GM19193 (cell line): Measurements from ENCODE around the gene ARID4B.

Experiments used
- POLR2A ChIP-seq: IDR thresholded peaks from 4 replicates; pipeline ENCODE4 v1.6.1; 2011; ENCODE audit not compliant: insufficient read depth, insufficient read length; ENCODE audit errors: extremely low read depth

The ARID4B gene

DNA sequence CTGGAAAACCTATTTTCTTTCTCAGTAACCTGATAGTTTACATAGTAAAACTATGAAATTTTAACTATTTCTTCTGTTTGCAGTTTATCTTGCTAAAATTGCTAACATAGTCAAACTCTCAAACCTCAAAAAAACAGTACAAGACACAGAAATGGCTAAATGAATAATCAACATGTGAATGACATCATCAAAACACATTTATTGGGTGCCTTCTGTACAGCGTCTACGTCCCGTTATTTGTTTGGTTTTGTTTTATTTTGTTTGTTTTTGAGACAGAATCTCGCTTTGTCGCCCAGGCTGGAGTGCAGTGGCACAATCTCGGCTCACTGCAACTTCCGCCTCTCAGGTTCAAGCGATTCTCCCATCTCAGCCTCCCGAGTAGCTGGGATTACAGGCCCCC lies 178.2 kb downstream of the ARID4B start:
- TF ChIP-seq POLR2A: no peak

DNA sequence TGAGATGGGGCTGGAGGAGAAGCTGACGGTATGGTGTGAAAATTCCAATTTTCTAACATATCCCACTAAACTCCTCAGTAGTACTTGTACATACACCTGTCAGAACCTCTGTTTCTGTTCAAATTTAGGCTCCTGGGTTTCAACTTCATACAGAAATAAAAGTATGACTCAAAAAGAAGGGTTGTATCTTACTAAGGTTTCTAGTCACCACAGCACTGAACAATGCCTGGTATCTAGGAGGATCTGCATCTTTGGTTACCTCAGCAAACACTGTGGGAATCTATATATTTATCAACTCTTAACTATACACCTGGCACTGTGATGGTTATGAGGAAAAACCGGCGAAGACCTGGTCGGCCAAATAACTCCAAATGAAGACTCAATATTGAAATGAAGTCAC lies 180.7 kb downstream of the ARID4B start:
- no peak for TF ChIP-seq POLR2A

DNA sequence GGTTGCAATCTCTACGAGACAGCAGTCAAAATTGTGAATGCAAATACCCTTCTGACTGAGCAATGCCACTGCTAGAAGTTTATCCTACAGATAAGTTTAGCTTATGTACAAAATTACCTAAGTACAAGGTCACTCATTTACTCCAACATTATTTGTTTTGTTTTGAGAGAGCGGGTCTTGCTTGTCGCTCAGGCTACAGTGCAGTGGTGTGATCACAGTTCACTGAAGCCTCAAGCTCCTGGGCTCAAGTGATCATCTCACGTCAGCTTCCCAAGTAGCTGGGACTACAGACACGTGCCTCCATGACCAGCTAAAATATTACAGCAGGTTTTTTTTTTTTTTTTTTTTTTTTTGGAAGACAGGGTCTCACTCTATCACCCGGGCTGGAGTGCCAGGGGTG lies 182.3 kb downstream of the ARID4B start:
- TF ChIP-seq POLR2A: no peak

DNA sequence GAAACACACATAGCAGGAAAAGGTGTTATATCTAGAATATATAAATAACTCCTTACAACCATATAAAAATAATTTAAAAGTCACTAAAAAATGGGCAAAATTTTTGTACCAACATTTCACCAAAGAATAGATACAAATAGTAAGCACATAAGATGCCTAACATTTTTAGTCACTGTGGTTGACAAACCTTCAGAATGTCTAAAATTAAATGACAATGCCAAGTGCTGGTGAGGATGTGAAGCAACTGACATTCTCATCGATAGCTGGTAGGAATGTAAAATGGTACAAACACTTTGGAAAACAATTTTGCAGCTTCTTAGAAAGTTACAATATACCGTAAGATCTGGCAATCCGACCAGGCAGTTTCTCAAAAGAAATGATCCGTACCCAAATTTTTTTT lies 185.0 kb downstream of the ARID4B start:
- TF ChIP-seq POLR2A: no peak

DNA sequence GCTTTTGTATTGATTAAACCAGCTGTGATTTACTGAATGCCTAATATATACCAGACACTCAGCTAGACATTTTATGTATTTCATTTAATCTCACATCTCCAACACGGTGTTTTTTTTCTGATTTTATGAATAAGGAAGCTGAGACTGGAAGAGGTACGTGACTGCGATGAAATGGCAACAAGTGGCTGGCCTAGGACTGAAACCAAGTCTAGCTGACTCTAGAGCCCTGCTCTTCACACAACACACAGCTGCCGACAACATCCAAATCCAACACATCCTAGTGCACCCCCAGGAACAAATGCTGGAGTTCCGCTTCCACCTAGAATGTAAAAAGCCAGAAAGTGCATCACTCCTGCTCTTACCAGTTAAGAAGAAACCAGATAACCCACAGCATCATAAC lies 188.7 kb downstream of the ARID4B start:
- TF ChIP-seq POLR2A: no peak

DNA sequence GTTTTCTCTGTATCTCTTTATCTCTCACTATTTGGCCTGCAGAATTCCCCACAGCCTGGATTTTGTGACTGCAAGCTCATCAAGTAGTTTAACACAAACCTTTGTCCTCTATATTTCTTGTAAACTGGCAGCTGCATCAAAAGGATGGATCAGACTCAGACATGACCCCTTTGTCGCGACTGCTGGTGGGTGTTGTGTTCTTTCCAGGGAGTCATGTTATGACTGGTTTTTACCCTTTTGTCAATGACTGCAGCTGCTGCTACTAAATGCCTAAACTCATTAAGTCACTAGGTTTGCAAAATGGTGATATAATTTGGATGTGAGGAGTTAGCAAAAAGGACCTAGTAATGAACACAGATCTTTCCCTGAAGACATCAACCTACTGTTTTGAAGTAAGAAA lies 189.2 kb downstream of the ARID4B start:
- TF ChIP-seq POLR2A: no peak

DNA sequence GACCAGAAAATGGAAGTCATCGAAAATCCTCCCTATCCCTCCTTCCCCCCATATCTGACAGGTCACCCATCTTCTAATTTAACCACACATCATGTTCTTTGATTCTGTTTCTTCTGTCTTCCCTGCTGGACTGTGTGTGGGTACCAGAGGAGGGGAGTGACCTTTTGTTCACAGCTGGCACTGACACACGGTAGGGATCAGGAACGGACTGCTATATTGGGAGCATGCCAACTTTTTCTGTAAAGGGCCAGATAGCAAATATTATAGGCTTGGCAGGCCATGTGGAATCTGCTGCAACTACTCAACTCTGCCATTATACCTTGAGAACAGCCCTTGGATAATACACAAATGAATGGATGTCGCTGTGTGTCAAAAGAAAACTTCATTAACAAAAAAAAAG lies 191.9 kb downstream of the ARID4B start:
- no peak for TF ChIP-seq POLR2A

DNA sequence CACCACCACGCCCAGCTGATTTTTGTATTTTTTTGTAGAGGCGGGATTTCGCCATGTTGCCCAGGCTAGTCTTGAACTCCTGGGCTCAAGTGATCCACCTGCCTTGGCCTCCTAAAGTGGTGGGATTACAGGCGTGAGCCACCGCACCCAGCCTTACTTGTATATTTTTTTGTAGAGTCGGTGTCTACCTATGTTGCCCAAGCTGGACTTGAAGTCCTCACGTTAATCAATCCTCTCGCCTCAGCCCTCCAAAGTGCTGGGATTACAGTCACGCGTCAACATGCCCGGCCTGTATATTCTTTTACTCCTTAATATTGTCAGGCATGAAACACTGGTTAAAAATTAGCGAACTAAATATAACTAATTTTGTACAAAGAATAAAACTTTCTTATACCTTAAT lies 193.8 kb downstream of the ARID4B start:
- TF ChIP-seq POLR2A: no peak

DNA sequence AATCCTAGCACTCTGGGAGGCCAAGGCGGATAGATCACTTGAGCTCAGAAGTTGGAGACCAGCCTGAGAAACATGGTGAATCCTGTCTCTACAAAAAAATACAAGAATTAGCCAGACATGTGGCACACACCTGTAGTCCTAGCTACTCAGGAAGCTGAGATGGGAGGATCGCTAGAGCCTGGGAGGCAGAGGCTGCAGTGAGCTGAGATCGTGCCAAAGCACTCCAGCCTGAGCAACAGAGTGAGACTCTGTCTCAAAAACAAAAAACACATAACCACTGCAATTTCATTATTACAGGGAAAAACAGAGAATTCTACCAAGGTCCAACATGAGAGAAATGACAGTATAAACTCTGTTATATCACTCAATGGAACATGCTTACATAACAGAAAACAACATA lies 194.9 kb downstream of the ARID4B start:
- no peak for TF ChIP-seq POLR2A

DNA sequence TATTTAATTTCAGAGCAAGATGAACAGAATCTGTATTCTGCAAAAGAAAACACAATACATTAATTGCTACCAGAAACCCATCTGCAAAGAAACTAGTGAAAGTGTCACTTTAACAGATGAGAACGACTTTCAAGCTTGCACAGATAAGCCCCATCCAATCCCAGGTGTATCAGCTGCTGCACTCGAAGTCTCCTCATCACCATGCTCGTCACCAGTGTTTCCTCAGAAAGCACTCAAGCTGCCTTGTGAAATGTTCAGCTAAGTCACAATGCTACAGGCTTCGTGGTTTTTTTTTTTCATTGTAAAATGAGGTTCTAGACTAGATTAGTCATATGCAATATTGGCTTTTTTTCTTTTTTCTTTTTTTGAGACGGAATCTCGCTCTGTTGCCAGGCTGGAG lies 196.0 kb downstream of the ARID4B start:
- TF ChIP-seq POLR2A: no peak

DNA sequence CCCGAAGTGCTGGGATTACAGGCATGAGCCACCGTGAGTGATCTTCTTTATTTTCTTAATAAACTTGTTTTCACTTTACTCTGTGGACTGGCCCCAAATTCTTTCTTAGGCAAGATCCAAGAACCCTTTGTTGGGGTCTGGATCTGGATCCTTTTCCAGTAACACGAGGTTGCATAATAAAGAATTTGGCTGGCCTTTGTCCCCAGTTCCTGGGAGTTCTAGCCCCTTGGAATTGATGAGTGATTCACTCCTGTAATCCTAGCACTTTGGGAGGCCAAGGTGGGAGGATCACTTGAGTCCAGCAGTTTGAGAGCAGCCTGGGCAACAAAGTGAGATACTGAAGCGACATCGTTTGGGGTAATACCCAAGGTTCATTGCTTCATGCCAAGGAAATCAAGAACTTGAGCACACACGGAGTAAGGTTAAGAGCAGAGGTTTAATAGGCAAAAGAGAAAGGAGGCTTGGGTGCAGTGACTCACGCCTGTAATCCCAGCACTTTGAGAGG lies 197.2 kb downstream of the ARID4B start:
- TF ChIP-seq POLR2A: no peak

DNA sequence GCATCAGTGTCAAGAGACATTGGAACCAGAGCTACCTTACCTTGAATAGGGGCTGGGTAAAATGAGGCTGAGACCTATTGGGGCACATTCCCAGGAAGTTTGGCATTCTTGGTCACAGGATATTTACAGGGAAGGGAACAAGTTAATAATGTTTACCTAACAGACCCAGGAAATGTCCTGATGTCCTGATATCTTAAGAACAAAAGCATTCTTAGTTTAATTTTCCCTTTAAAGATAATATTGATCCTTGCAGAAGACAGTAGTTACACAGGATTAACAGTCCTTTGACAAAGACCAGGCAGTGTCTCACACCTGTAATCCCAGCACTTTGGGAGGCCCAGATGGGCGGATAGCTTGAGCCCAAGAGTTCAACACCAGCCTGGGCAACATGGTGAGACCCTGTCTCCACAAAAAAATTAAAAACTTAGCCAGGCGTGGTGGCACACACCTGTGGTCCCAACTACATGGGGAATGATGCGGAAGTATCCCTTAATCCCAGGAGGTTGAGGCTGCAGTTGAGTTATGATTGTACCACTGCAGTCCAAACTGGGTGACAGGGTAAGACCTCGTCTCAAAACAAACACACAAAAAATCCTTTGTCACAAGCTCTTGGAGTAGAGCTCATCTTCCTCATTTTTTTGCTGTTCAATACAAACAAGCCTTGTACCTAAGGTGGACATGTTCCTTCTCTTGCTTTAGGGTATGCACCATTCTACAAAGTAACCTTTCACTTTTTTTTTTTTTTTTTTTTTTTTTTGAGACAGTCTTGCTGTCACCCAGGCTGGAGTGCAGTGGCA lies 198.0 kb downstream of the ARID4B start:
- no peak for TF ChIP-seq POLR2A

DNA sequence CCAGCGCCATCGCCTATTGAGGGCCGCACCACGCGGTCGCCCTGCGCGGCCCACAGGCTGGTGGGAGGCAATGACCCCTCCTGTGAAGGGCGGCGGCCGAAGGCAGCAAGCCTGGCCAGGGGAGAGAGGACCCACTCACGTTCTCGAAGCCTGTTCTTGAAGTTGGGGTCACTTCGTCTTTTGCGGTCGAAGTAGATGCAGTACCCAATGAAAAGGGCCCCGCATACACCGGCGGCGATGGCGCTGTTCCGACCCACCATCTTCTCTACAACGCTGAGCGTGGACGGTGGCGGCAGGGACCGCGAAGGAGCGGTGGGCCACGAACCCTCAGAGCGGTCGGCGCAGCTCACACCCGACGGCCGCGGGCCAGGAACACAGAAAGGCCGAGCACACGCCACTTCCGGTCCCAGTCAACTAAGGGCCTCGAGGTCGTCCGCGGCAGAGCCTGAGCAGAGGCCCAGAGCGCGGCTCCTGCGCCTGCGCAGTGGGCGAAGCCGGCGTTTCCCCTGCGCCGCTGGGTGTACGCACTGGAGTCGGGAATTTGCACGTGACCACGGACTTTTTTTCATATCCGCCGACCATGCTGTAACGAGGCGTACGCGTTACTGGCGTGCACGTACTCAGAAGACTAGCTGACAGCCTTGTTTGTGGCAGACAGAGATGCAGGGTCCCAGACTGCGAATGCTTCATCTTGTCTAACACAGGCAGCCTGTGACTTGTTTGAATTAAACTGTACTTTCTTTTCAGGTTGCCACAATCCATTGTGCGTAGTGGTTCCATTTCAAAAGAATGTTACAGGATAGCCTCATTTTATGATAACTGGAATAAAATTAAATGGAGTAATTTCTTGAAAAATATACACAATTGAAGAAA lies 199.3 kb downstream of the ARID4B start, which contains the start of gene TOMM20:
Gene TOMM20 (minus strand): TSS at position 382 of the 873 bp plus-strand sequence. CDS start 122 bp downstream, at position 260.
- TF ChIP-seq POLR2A: peak; percentile 97

DNA sequence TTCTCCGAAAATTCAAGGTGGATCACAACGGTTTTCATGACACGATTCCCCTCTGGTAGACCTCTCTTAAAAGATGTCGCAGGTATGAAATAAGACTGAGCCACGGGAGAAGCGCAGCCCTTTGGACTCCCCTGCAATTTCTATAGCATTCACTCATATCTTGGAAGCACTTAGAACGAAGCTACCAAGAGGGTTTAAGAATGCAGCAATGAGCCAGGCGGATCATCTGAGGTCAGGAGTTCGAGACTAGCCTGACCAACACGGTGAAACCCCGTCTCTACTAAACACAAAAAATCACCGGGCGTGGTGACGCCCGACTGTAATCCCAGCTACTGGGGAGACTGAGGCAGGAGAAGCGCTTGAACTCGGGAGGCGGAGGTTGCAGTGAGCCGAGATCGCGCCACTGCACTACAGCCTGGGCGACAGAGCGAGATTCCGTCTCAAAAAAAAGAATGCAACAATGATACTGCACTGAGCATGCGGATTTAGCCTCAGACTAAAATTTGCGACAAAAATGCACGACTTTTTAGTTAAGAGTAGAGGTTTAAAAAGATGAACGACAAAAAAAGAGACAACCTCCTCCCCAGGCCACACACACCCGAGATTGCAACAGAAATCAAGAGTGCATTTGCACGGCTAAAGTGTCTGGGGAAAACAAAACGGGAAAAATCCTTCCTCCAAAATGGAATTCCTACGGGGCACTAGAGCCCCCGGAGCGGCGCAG lies 200.1 kb downstream of the ARID4B start:
- TF ChIP-seq POLR2A: no peak

DNA sequence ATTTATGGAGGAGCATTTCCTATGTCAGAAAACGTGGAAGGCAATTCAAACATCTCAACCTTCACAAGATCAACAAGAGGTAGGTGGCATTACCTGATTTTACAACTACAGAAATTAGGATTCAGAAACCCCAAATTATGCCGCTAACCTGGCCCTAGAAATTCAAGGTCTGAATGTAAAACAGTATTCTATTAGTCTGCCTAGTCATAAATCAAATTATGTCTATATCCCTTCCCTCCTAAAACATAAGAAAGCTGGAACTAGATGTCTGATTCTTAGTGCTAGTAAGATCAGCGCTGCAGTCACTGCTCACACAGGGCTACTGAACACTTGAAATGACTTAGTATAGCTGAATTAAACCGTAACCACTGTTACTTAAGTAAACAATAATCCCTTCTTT lies 200.8 kb downstream of the ARID4B start:
- TF ChIP-seq POLR2A: no peak
